ENCODE data around the gene SNX7. TPM values are rescaled to one million over a fixed set of nuclear protein-coding genes. Genes with fewer than 3 reads are reported as not detected.

Gene SNX7
- total and polyA plus RNA-seq, 12 donors: 3.6 to 24.8 (median 15.2) TPM

GRCh38 chr1:98702976-98703375, 41.5 kb downstream of the SNX7 start:
- ATAC-seq: no peak
- TF ChIP-seq CTCF (IDR thresholded peaks at IDR 0.05): no peak
- Histone ChIP-seq H3K4me3 (no peak overlapping the region), H3K27me3 (no peaks in the 10 kb centered on the region), H3K4me1 (no peaks in the 10 kb centered on the region), H3K36me3 (peaks cover 0 to 65% (median 5%) of the 10 kb centered on the region in 9 donors), H3K9me3 (no peaks in the 10 kb centered on the region), H3K27ac (no peak overlapping the region)
- DNase-seq: no peak
- intact Hi-C loops (cut with DNase I): no loop called here
- WGBS, 2 donors: 97 to 100% methylated on average over 1 of the region's 1 CpG

- intact Hi-C loops (cut with DNase I): no loop called here
- no peak for TF ChIP-seq CTCF (IDR thresholded peaks at IDR 0.05)
- H3K27ac ChIP-seq: no peak overlapping the region
- ATAC-seq: no peak
- H3K36me3 ChIP-seq: peaks cover 0 to 60% (median 0%) of the 10 kb centered on the region in 9 donors
- DNase-seq: no peak
- H3K27me3 ChIP-seq: no peaks in the 10 kb centered on the region
- no peaks in the 10 kb centered on the region for H3K4me1 ChIP-seq
- no peaks in the 10 kb centered on the region for H3K9me3 ChIP-seq
- 84 to 89% methylated on average over 4 of the region's 4 CpGs for WGBS, 2 donors
- no peak overlapping the region for H3K4me3 ChIP-seq
Observed at GRCh38 chr1:98704474-98704873, 43.0 kb downstream of the SNX7 start.

GRCh38 chr1:98704971-98705370, 43.5 kb downstream of the SNX7 start:
- Histone ChIP-seq H3K4me1 (no peaks in the 10 kb centered on the region), H3K27me3 (no peaks in the 10 kb centered on the region), H3K36me3 (peaks cover 0 to 60% (median 0%) of the 10 kb centered on the region in 9 donors), H3K27ac (no peak overlapping the region), H3K4me3 (no peak overlapping the region), H3K9me3 (no peaks in the 10 kb centered on the region)
- TF ChIP-seq CTCF (IDR thresholded peaks at IDR 0.05): no peak
- intact Hi-C loops (cut with DNase I): no loop called here
- 89 to 98% methylated on average over 1 of the region's 1 CpG for WGBS, 2 donors
- no peak for DNase-seq
- no peak for ATAC-seq

- H3K27me3 ChIP-seq: no peaks in the 10 kb centered on the region
- no peak overlapping the region for H3K27ac ChIP-seq
- 71 to 81% methylated on average over 2 of the region's 2 CpGs for WGBS, 2 donors
- H3K4me1 ChIP-seq: no peaks in the 10 kb centered on the region
- DNase-seq: no peak
- ATAC-seq: no peak
- intact Hi-C loops (cut with DNase I): no loop called here
- peaks cover 0 to 60% (median 0%) of the 10 kb centered on the region in 9 donors for H3K36me3 ChIP-seq
- H3K9me3 ChIP-seq: no peaks in the 10 kb centered on the region
- no peak overlapping the region for H3K4me3 ChIP-seq
- TF ChIP-seq CTCF (IDR thresholded peaks at IDR 0.05): no peak
Observed at GRCh38 chr1:98705591-98705990, 44.1 kb downstream of the SNX7 start.
